HG02973 (cell line): ENCODE measurements around the gene DAGLB.
"Not testable (repeated sequence)": the region's sequence is repeated elsewhere in the genome, so short reads cannot be mapped to it uniquely, and the experiment has no call there.

Source experiments
- ATAC-seq: cut with Tn5 transposase; IDR thresholded peaks from one replicate; pipeline ENCODE4 v1.9.1; 2021; ENCODE audit warnings: moderate library complexity; ENCODE audit not compliant: unreplicated experiment

Gene DAGLB

DNA sequence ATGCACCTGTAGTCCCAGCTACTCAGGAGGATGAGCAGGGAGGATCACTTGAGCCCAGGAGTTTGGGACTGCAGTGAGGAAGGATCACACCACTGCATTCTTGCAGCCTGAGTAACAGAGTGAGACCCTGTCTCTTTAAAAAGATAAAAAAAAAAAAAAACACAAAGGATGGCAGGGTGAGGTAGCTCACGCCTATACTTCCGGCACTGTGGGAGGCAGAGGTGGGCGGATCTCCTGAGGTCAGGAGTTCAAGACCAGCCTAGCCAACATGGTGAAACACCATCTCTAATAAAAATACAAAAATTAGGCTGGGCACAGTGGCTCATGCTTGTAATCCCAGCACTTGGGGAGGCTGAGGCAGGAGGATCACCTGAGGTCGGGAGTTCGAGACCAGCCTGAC lies 15.9 kb upstream of the DAGLB start:
- ATAC-seq, result not testable (repeated sequence)

DNA sequence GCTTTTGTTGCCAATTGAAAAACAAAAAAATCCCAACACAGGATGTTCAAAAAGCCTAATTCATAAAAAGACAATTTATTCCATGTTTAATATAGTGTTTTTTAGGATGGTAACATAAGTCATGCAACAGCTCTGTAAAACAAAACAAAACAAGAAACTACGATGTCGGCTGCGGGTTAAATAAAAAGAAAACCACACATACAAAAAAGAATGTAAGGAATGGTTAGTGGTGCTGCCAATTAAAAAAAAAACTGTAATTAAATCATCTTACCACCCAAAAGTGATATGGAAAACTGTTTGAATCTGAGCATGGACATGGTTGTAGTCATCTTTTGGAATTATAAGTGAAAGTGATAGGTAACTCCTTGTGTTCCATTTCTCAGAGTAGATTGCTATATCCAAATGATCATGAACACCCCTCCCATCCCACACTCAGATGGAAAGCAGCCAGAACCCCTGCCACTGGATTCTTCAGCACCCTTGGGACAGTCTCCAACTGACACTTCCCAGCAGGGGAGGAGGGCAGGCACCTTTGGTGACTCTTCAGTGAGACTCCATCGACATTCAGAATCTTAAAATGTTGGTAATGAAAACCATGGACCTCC lies 14.3 kb upstream of the DAGLB start:
- ATAC-seq, result no peak

DNA sequence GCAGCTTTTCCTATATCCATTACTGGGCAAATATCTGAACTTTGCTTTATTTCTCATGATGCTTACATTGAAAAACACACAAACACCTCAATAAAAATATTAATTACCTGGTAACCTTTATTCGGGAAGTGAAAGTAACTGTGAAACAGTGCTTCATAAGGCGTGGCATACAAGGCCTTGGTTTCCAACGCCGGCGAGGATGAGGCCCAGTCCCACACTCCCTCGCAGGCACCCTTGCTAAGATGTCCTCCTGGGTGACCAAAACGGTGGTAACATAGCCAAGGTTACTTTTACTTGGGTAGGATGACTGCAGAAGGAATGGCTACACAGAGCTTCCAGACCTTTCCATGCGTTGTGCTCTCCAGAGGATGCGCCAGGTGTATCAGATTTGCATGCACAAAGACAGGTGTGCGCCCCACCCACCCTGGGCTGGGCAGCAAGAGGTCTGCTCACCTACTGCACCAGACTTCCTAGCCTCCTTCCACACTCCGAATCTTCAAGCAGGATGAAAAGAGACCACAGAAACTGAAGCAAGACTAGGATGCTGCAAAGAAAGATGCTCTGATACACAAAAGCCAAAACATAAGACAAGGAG lies 13.3 kb upstream of the DAGLB start:
- ATAC-seq, result no peak

DNA sequence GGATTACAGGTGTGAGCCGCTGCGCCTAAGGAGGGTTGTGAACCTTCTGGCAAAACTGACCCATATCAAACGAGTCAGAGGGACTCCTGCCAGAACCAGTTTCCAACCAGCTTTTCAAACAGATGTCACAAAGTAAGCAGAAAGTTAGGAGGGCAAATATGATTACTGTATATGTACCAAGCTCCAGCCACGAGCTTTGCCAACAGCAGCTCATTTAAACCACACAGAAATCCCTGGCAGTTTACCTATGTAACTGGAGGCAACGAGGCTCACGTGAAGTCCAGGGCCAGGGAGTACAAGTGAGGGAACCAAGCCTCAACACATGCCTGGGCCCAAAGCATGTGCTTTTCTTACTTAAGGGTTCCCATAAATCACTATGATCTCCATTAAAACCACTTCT lies 12.5 kb upstream of the DAGLB start:
- ATAC-seq, result no peak

DNA sequence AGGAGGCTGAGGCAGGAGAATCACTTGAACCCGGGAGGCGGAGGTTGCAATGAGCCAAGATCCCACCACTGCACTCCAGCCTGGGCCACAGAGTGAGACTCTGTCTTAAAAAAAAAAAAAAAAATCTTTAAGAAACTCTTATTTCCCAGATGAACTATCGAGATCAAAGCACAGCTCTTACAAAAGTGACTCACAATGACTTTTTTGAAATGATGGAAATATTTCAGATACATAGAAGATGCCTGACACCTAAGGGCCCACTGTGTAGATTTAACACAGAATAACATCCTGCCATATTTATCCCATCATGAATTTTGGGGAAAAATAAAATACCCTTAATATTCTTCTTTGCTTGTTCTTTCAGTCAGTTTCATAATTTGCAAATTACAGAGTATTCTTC lies 10.9 kb upstream of the DAGLB start:
- ATAC-seq, result not testable (repeated sequence)

DNA sequence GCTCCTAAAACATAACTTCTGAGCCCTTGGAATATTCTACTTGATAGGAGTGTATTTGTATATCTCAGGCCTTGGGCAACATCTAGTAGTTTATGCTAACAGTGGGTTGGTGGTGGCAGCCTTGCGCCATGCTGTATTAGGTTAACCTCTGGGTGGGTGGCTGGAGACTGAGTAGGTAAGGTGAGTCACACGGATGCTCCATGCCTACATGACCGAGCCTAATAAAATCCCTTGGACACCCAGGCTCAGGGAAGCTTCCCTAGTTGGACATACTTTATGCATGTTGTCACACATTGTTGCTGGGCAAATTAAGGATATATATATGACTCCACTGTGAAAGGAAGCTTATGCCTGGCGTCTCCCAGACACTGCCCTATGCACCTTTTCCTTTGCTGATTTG lies 6.0 kb upstream of the DAGLB start:
- ATAC-seq, result no peak

DNA sequence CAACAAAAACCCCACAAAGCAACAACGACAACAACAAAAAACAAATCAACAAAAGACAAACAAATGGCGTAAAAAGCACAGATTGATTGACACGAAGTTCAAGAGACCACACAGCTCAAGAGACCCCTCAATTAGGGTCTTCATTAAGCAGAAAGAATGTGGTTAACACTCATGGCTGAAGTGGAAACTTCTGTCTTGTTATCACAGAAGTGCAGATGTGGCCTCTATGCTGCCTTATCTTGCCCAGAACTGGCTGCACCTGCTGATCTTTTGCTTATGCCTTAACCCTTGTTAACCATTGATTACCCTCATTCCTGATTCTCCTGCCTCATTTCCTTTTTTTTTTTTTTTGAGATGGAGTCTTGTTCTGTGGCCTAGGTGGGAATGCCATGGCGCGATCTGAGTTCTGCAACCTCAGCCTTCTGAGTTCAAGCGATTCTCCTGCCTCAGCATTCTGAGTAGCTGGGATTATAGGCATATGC lies 3.5 kb upstream of the DAGLB start:
- no peak for ATAC-seq

DNA sequence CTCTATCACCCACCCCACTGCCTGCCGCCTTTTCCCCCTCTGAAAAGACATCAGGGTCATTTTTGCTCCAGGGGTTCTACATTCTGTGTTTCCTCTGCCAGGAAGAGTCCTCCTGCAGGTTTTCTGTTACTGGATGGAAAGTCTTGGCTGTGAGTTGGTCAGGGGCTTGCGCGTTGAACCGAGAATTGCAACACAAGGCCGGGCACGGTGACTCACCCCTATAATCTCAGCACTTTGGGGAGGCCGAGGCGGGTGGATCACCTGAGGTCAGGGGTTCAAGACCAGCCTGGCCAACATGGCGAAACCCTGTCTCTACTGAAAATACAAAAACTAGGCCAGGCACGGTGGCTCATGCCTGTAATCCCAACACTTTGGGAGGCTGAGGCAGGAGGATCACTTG lies 2.8 kb upstream of the DAGLB start:
- ATAC-seq, result not testable (repeated sequence)

DNA sequence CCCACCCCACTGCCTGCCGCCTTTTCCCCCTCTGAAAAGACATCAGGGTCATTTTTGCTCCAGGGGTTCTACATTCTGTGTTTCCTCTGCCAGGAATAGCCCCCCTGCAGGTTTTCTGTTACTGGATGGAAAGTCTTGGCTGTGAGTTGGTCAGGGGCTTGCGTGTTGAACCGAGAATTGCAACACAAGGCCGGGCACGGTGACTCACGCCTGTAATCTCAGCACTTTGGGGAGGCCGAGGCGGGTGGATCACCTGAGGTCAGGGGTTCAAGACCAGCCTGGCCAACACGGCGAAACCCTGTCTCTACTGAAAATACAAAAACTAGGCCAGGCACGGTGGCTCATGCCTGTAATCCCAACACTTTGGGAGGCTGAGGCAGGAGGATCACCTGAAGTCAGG lies 2.1 kb upstream of the DAGLB start:
- not testable (repeated sequence) for ATAC-seq

DNA sequence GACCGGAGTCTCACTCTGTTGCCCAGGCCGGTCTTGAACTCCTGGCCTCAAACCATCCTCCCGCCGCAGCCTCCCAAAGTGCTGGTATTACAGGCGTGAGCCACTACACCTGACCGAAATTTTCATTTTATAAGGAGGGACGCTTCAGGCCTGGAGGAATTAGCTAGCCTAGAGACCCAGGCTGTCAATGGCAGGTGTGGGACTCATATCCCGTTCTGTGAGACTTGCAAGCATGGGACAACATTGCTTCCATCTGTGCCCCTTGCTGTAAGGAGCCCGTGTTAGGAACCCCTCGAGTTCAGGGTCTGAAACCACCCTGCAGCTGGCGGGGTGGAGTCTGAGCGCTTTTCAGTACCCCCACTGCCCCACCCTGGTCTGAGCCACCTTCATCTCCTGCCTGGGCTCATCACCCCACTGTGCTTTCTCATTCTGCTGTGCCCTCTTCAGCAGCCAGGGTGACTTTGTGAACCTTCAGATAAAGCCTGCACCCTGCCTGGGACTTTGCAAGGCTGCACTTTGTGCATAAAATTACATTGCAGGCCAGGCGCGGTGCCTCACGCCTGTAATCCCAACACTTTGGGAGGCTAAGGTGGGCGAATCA lies 1.3 kb upstream of the DAGLB start:
- no peak for ATAC-seq

DNA sequence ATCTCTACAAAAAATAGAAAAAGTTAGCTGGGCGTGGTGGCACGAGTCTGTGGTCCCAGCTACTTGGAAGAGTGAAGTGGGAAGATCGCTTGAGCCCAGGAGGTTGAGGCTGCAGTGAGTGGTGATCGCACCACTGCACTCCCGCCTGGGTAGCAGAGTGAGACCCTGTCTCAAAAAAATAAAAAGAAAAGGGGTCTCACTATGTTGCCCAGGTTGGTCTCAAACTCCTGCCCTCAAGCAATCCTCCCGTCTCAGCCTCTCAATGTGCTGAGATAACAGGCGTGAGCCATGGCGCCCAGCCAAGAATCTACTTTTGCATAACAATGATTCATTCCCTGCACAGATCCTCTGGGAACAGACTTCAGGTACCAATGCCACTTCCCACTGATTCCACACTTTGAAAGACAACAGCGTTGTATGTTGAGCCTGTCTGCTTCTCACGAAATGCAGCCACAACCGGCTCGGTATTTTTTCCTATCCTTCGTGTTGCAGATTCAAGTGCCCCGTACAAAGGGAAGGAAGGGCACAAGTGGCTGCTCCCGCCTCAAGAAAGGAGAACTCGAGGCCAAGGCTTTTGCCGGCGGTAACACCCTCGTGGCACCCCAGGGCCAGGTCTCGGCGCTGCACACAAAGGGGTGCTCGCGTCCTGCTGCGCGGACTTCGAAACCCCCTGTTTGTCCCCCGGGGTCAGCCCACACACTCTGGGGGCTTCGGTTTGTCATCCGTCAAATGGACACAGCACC lies 745 bp downstream of the DAGLB start:
- peak; percentile 19 for ATAC-seq

DNA sequence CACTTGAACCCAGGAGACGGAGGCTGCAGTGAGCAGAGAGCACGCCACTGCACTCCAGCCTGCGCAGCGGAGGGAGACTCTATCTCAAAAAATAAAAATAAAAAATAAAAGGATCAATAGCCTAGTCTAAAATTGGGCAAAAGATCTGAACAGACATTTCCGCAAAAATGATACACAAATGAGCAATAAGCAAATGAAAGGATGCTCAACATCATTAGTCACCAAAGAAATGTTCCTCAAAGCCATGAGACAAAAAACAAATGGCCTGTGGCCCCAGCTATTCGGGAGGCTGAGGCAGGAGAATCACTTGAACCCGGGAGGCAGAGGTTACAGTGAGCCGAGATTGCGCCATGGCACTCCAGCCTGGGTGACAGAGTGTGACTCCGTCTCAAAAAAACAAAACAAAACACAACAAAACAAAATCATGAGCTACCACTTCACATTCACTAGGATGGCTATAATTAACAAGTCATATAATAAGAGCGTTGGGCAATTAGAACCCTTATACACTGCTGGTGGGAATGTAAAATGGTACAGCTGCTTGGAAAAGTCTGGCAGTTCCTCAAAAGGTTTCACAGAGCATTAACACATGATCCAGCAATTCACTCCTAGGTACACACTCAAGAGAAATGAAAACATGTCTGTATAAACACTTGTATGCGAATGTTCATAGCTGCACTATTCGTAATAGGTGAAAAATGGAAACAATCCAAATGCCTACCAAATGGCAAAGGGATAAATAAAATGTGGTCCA lies 3.1 kb downstream of the DAGLB start:
- ATAC-seq, result no peak

DNA sequence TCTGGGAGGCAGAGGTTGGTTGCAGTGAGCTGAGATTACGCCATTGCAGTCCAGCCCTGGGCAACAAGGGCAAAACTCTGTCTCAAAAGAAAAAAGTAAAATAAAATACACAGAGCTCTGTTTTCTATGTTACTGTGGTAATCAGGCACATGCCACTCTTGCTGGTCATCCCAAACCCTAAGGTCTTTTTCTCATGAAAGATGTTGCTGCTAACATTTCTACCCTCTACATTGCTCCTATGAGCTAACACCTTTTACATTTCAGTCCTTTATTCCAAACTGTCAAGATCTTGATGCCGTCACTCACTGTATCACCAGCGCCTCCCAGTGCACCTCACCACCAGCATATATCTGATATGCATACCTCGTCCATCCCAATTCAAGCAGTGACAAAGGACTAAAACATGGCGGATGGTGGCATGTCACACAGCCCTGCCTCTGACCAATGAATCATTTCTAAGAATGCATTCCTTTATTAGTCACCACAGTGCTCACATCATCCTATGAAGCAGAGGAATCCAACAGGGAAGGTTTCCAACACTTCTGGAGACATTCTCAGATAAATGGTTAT lies 4.3 kb downstream of the DAGLB start:
- no peak for ATAC-seq

DNA sequence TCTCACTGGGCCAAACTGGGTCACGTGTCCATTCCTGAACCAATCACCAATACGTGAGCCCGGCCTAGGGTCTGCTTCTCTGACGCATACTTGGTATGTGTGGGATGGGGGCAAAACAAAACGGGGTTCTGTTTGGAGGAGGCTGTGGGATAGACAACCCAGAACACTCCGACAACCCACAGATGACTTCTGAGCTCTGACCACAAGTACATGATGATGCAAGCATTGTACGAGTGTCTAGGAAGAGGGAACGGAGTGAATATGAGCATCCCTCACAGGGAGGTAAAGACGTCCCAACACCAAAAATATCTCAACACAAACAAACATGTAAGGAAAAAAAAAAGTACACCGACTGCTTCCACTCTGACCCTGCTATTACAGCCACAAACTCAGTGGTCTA lies 5.6 kb downstream of the DAGLB start:
- no peak for ATAC-seq

DNA sequence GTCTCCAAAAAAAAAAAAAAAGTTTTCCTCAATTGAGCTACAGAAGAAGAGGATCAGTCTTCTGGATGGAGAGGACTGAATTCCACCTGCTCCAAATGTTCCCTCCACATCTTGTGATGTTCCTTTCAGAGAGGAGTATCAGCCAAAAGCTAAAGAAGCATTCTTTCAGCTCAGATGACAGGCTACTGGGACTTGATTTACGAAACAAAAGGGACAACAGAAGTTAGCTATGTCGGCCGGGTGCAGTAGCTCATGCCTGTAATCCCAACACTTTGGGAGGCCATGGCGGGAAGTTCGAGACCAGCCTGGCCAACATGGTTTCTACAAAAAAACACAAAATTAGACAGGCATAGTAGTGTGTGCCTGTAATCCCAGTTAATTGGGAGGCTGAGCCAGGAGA lies 7.4 kb downstream of the DAGLB start:
- no peak for ATAC-seq

DNA sequence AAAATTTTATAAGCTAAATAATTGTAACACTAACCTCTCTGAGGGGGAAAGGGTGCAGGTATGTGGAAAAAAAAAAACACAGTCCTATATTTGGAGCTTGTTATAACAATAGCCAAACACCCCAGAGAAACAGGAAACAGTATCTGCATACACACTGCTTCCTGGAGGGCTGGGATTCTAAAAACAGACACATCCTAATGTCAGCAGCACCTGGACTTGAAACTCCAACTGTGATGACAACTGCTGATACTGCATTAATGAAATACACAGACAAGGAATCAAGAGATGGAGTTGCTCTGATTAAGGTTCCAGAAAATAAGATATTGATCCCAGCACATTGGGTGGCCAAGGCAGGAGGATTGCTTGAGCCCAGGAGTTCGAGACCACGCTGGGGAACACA lies 9.3 kb downstream of the DAGLB start:
- no peak for ATAC-seq

DNA sequence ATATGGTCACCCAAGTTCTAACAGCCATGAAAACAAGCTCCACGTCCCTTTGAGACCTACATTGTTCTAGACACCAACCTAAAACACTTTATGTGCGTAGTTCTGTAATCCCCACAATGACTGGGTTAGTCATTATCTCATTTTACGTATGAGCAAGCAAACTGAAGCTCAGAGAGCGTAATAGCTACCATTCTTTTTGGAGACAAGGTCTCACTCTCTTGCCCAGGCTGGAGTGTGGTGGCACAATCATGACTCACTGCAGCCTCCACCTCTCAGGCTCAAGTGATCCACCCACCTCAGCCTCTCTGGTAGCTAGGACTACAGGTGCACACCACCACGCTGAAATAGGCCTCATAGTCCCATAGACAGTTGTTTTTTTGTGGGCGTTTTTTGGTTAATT lies 10.5 kb downstream of the DAGLB start:
- ATAC-seq, result no peak

DNA sequence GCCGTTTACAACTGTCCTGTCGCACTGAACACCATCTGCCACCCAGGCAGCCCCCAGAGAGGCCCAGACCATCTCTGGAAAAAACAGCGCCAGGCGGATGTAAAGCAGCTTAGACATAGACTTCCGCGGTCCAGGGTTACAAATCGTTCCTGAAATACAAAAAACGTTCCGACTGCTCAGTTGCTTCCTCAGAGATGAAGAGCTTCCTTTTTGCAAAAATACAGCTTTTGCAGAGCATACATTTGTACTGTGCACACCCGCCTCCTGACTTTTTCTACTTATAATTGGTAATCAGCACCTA lies 11.4 kb downstream of the DAGLB start:
- no peak for ATAC-seq

DNA sequence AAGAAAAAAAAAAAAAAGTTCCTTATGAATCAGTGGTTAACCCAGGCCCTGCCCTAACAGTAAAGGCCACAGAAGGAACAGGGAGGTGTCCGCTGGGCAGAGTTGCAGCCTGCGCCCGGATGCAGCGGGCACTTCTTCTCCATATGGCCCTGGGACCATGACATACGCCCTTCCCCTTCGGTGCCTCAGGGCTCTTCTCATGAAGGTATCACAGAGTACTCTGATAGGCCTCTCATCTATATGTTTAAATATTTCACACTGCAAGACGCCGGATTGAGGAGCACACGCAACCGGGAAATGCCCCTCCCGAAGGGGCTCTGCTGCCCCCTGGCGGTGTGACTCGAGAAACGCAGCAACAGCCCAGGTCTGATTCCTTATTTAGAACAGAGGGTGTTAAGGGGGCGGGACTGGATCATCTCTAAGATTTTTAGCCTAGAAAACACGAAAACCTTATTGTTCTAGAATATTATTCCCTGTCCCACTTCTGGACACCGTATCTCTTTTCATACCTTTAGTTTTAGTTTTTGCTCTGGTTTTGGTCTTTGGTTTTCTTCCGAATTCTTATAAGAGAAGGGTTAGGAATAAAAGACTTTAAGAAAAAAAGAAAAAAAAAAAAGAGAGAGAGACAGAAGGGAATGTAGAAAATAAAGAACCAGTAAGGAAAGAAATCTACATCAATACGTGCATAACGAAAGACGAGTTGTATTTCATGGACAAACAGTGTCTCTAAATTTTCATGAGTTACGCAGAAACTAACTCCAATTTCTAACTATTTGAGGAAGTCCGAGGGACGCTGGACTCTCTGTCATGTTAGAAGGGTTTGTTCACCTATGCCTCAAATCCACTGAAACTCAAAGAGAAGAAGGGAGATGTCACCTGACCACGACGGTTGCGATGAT lies 12.0 kb downstream of the DAGLB start:
- peak; percentile 69 for ATAC-seq
